ENCODE data around the gene MAML2.

Gene MAML2

DNA sequence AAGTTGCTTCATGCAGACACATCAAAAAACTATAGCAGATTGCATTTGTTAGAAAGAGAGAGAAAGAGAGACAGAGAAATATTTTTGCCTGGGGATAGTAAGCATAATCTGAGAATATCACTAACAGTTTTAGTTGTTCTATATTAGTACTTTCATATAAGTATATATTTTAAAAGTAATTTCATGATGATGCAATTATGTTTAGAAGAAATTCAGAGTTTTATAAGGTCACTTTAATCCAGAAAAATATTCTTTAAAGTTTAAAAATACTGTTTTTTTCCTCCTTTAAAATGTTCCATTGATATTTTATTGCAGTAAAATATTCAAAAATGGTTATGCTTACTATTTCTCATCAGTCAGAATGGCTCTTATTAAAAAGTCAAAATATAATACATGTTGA lies 332.3 kb downstream of the MAML2 start:
- FAIRE-seq: no peak
- no peak for DNase-seq (ENCODE audit: insufficient read length, low spot score)
- TF ChIP-seq CTCF (IDR thresholded peaks at IDR 0.05; ENCODE audit: insufficient read depth, missing control alignments): no peak

- DNase-seq (ENCODE audit: insufficient read length, low spot score): no peak
- TF ChIP-seq CTCF (IDR thresholded peaks at IDR 0.05; ENCODE audit: insufficient read depth, missing control alignments): no peak
- peak; percentile 11 for FAIRE-seq
Observed at GRCh38 chr11:96008161-96008720, 334.8 kb downstream of the MAML2 start.

GRCh38 chr11:96006037-96006436 lies 337.0 kb downstream of the MAML2 start:
- no peak for FAIRE-seq
- no peak for DNase-seq (ENCODE audit: insufficient read length, low spot score)
- TF ChIP-seq CTCF (IDR thresholded peaks at IDR 0.05; ENCODE audit: insufficient read depth, missing control alignments): no peak

DNA sequence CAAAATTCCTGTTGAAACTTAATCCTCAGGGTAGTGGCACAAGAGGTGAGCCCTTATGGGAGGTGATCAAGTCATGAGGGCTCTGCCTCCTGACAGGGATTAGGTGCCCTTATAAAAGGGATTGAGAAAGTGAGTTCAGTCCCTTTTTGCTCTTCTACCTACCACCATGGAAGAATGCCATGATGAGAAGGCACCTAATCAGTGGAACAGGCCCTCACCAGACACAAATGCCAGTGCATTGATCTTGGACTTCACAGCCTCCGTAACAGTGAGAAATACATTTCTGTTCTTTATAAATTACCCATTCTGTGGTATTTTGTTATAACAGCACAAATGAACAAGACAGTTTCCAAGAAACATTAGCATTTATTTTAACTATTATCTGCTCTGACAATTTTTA lies 338.1 kb downstream of the MAML2 start:
- FAIRE-seq (no peak), DNase-seq (ENCODE audit: insufficient read length, low spot score) (no peak)
- TF ChIP-seq CTCF (IDR thresholded peaks at IDR 0.05; ENCODE audit: insufficient read depth, missing control alignments): no peak

DNA sequence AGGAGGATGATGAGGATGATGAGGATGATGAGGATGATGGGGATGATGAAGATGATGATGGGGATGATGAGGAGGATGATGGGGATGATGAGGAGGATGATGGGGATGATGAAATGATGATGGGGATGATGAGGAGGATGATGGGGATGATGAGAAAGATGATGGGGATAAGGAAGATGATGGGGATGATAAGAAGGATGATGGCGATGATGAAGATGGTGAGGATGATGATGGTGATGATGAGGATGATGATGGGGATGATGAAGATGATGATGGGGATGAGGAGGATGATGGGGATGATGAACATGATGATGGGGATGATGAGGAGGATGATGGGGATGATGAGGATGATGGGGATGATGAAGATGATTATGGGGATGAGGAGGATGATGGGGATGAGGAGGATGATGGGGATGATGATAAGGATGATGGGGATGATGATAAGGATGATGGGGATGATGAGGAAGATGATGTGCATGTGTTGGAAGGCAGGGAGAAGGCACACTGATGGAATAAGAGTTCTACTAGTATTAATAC lies 340.2 kb downstream of the MAML2 start:
- DNase-seq (ENCODE audit: insufficient read length, low spot score) (no peak), FAIRE-seq (peak; percentile 38)
- no peak for TF ChIP-seq CTCF (IDR thresholded peaks at IDR 0.05; ENCODE audit: insufficient read depth, missing control alignments)

- TF ChIP-seq CTCF (IDR thresholded peaks at IDR 0.05; ENCODE audit: insufficient read depth, missing control alignments): no peak
- no peak for FAIRE-seq
- DNase-seq (ENCODE audit: insufficient read length, low spot score): no peak
Observed at GRCh38 chr11:96002339-96002738, 340.7 kb downstream of the MAML2 start.

DNA sequence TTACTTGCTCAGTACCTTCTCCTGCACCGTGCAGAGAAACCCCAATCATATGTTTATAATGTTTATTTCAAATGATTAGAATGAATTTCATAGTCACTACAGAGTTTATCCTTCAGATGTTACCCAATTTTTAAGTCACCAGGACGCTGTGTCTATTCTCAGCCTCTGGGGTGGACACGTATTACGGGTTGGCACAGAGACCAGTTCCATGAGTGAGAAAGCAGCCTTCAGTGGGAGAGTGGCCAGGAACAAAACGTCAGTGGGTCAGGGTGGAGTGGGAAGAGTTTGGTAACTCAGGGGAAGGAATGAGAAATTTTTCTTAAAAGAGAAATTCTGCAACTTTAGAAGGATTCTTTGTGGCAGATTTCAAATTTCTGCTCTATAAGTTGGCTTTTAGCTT lies 342.0 kb downstream of the MAML2 start:
- DNase-seq (ENCODE audit: insufficient read length, low spot score): no peak
- TF ChIP-seq CTCF (IDR thresholded peaks at IDR 0.05; ENCODE audit: insufficient read depth, missing control alignments): no peak
- FAIRE-seq: no peak
